ENCODE measurements around the gene PHOSPHO2.

GRCh38 chr2:169683425-169684134 lies 10.7 kb upstream of the PHOSPHO2 start:
- TF ChIP-seq POLR2A (IDR thresholded peaks at IDR 0.05): no peak
- no peak for TF ChIP-seq CTCF (IDR thresholded peaks at IDR 0.05)
